GM12891 (cell line): ENCODE data around the gene KCNJ9.

Source experiments
- POLR2A ChIP-seq: IDR thresholded peaks from 2 replicates; pipeline ENCODE4 v1.6.1; 2011; ENCODE audit warnings: low read depth, low read length, control low read depth
- SPI1 ChIP-seq: IDR thresholded peaks from 2 replicates; pipeline ENCODE4 v1.6.1; 2011; ENCODE audit warnings: low read depth, low read length, control low read depth

- TF ChIP-seq POLR2A = no peak
- TF ChIP-seq SPI1 = no peak
Observed at GRCh38 chr1:160098852-160099561, 17.7 kb downstream of the KCNJ9 start.
